Neuron (in vitro differentiated cells): ENCODE measurements around the gene WDR18.

Experiments used
- H2AFZ ChIP-seq: one replicate; pipeline ENCODE4 v1.6.1; 2013; ENCODE audit warnings: low read depth, mild to moderate bottlenecking, inconsistent platforms, low read length, moderate library complexity
- H3K27me3 ChIP-seq: one replicate; pipeline ENCODE4 v1.6.1; 2013; ENCODE audit warnings: low read length; ENCODE audit not compliant: insufficient read depth
- H3K36me3 ChIP-seq: one replicate; pipeline ENCODE4 v1.6.1; 2013; ENCODE audit warnings: low read length; ENCODE audit not compliant: insufficient read depth
- H3K4me1 ChIP-seq: one replicate; pipeline ENCODE4 v1.6.1; 2013; ENCODE audit warnings: low read length; ENCODE audit not compliant: insufficient read depth
- H3K4me3 ChIP-seq: 2 replicates; pipeline ENCODE4 v1.5.1; 2013; ENCODE audit warnings: mild to moderate bottlenecking, low read length, moderate library complexity
- H3K9me3 ChIP-seq: one replicate; pipeline ENCODE4 v1.6.1; 2013; ENCODE audit warnings: low read length

WDR18 gene

DNA sequence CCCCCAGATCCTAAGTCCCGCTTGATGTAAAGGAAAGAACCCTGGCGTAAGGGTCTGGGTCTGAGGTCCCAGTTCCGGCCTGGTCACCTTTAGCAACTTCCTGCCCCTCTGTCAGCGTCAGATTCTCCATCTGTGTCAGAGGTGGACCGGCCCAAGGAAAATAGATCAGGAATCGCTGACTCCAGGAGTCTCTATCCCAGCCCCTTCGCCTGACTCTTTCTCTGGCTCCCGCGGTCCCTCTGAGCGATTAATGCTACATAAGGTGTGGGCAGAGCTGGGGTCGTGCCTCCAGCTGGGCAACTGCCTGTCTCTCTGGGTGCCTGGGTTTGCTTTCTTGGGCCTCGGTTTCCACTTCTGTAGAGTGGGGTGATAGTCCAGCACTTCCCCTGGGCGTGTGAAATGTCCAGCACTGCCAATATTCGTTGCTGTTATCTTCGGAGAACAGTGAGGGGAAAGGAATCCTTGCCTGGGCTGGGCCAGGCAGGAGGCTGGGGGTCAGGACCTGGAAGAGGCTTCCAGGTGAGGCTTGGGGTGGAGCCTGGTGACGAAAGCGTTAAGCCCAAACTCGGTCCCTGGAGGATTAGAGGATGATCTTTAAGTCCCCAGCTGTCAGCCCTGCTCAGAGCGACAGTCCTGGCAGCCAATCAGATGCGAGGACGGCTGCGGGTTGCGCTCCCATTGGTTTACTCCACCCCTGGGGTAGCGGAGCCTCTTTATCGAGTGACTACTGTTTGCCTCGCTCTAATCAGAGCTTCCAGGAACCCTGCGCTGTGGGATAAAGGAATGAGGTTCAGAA lies 56.5 kb downstream of the WDR18 start:
- H3K36me3 ChIP-seq: peaks cover 16% of the 10 kb centered on the region
- no peaks in the 10 kb centered on the region for H3K9me3 ChIP-seq
- no peaks in the 10 kb centered on the region for H3K27me3 ChIP-seq
- H2AFZ ChIP-seq: peak overlapping the region; percentile 78
- H3K4me3 ChIP-seq: peak overlapping the region; percentile 59
- H3K4me1 ChIP-seq: peaks cover 18% of the 10 kb centered on the region

DNA sequence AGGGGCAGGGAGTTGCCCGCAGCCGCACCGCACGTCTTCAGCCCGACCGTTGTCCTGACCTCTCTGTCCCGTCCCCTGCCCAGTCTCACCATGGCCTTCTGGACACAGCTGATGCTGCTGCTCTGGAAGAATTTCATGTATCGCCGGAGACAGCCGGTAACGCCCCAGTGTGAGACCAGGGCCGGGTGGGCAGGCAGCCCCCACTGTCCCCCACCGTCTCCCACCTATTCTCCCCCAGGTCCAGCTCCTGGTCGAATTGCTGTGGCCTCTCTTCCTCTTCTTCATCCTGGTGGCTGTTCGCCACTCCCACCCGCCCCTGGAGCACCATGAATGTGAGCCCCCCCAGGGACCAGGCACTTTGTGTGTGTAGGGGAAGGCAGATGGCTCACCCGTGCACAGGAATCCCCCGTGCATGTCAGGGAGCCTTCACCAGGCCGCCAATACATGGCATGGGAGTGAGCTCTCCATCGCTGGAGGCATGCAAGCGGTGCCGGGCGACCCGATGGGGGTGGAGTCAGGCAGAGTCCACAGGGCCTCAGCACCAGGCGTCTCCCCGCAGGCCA lies 57.2 kb downstream of the WDR18 start:
- Histone ChIP-seq H3K4me1 (peaks cover 18% of the 10 kb centered on the region), H3K27me3 (no peaks in the 10 kb centered on the region), H3K4me3 (peak overlapping the region; percentile 59), H2AFZ (no peak overlapping the region), H3K36me3 (peaks cover 10% of the 10 kb centered on the region), H3K9me3 (no peaks in the 10 kb centered on the region)

- Histone ChIP-seq H3K27me3 (no peaks in the 10 kb centered on the region), H2AFZ (no peak overlapping the region), H3K36me3 (peaks cover 7% of the 10 kb centered on the region), H3K4me1 (peaks cover 18% of the 10 kb centered on the region), H3K4me3 (no peak overlapping the region), H3K9me3 (no peaks in the 10 kb centered on the region)
Measured at GRCh38 chr19:1041835-1042685, 57.9 kb downstream of the WDR18 start.

DNA sequence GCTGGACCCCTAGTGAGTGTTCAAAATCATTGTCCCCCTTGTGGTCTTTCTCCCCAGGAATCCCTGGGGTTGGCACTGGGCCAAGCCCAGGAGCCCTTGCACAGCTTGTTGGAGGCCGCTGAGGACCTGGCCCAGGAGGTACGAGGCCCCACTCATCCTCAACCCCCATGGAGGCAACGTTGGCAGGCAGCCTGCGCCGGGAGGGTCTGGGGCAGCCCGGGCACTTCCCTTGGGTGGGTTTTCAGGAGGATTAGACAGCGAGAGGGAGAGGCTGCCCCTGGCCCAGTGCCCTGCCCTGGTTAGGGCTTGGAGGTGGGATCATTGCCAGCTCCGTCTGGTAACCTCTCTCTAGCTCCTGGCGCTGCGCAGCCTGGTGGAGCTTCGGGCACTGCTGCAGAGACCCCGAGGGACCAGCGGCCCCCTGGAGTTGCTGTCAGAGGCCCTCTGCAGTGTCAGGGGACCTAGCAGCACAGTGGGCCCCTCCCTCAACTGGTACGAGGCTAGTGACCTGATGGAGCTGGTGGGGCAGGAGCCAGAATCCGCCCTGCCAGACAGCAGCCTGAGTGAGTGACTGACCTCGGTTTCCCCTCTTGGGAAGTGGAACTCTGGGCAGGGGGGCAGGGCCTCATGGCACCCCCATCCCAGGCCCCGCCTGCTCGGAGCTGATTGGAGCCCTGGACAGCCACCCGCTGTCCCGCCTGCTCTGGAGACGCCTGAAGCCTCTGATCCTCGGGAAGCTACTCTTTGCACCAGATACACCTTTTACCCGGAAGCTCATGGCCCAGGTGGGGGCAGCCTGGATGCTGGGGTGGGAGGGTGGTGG lies 58.8 kb downstream of the WDR18 start:
- no peak overlapping the region for H3K4me3 ChIP-seq
- H3K9me3 ChIP-seq: no peaks in the 10 kb centered on the region
- no peak overlapping the region for H2AFZ ChIP-seq
- peaks cover 18% of the 10 kb centered on the region for H3K4me1 ChIP-seq
- peaks cover 1% of the 10 kb centered on the region for H3K36me3 ChIP-seq
- H3K27me3 ChIP-seq: no peaks in the 10 kb centered on the region
